ENCODE data around the gene GABRB1. TPM values are rescaled to one million over a fixed set of nuclear protein-coding genes. Genes with fewer than 3 reads are reported as not detected.

Gene GABRB1
- polyA plus RNA-seq, 3 donors, result not detected

- H3K36me3 Mint-ChIP-seq, result no peaks in the 10 kb centered on the region
- H3K4me3 Mint-ChIP-seq, result no peak overlapping the region
- DNase-seq, result no peak
- H3K9me3 Mint-ChIP-seq, result peaks cover 0 to 2% (median 0%) of the 10 kb centered on the region in 7 donors
- no peaks in the 10 kb centered on the region for H3K79me2 ChIP-seq (ENCODE audit: insufficient read depth, low read length)
- no peak overlapping the region for H3K4me2 ChIP-seq (replicated peaks; ENCODE audit: extremely low read depth, low read length, poor library complexity, severe bottlenecking)
- H3K27me3 ChIP-seq (ENCODE audit: control insufficient read depth in 2 of 2, insufficient read depth in 2 of 2, low read length in 2 of 2), result no peaks in the 10 kb centered on the region
- H2AFZ ChIP-seq (ENCODE audit: insufficient read depth, low read depth, low read length, poor library complexity, severe bottlenecking), result no peak overlapping the region
- intact Hi-C loops (cut with micrococcal nuclease), result no loop called here
- no peaks in the 10 kb centered on the region for H3K36me3 ChIP-seq (replicated peaks in 1 of 2; ENCODE audit: control insufficient read depth in 1 of 2, insufficient read depth in 2 of 2, low read length in 2 of 2)
- no peak overlapping the region for H3K27ac Mint-ChIP-seq
- H4K20me1 ChIP-seq (ENCODE audit: insufficient read depth, low read length), result no peaks in the 10 kb centered on the region
- TF ChIP-seq, protein P1, sequence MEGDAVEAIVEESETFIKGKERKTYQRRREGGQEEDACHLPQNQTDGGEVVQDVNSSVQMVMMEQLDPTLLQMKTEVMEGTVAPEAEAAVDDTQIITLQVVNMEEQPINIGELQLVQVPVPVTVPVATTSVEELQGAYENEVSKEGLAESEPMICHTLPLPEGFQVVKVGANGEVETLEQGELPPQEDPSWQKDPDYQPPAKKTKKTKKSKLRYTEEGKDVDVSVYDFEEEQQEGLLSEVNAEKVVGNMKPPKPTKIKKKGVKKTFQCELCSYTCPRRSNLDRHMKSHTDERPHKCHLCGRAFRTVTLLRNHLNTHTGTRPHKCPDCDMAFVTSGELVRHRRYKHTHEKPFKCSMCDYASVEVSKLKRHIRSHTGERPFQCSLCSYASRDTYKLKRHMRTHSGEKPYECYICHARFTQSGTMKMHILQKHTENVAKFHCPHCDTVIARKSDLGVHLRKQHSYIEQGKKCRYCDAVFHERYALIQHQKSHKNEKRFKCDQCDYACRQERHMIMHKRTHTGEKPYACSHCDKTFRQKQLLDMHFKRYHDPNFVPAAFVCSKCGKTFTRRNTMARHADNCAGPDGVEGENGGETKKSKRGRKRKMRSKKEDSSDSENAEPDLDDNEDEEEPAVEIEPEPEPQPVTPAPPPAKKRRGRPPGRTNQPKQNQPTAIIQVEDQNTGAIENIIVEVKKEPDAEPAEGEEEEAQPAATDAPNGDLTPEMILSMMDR (IDR thresholded peaks at IDR 0.05), result no peak
- no peak overlapping the region for H3K9ac ChIP-seq (ENCODE audit: insufficient read depth, low read length, poor library complexity, severe bottlenecking)
- H3K4me1 Mint-ChIP-seq, result no peaks in the 10 kb centered on the region
- H3K27ac ChIP-seq (ENCODE audit: low read depth in 1 of 2, low read length in 2 of 2), result no peak overlapping the region
- H3K4me3 ChIP-seq (replicated peaks in 1 of 3; ENCODE audit: low read depth in 2 of 3, low read length in 3 of 3), result no peak overlapping the region
- H3K4me1 ChIP-seq (ENCODE audit: control insufficient read depth in 1 of 2, insufficient read depth in 2 of 2, low read length in 2 of 2), result no peaks in the 10 kb centered on the region
- no peaks in the 10 kb centered on the region for H3K9me3 ChIP-seq (replicated peaks in 1 of 2; ENCODE audit: control insufficient read depth in 1 of 2, insufficient read depth in 1 of 2, low read length in 2 of 2)
- peaks cover 0 to 2% (median 1%) of the 10 kb centered on the region in 3 donors for H3K27me3 Mint-ChIP-seq (ENCODE audit: low read depth in 3 of 3)
Observed at GRCh38 chr4:47074816-47075215, 43.4 kb downstream of the GABRB1 start.

DNA sequence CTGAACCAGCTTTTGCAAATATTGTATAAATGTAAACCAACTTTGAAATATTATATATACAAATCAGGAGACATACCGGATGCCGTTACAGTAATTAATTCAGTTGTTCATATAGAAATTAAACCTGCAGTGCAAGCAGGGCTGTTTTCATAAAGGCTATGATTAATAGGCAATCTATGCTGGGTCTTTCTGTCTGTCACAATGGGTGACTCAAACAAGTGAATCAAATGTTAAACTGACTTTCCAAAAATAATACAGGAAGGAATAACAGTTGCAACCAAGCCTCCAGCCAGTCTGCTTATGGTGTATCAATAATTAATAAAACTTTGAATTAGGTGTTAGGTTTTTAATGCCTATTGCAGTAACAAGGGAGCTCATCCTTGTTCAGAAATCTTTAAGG lies 43.9 kb downstream of the GABRB1 start:
- no peaks in the 10 kb centered on the region for H3K36me3 ChIP-seq (replicated peaks in 1 of 2; ENCODE audit: control insufficient read depth in 1 of 2, insufficient read depth in 2 of 2, low read length in 2 of 2)
- no peaks in the 10 kb centered on the region for H3K4me1 ChIP-seq (ENCODE audit: control insufficient read depth in 1 of 2, insufficient read depth in 2 of 2, low read length in 2 of 2)
- WGBS (ENCODE audit: insufficient coverage), result no CpG with 5 or more reads among the region's 2 CpGs
- H3K9ac ChIP-seq (ENCODE audit: insufficient read depth, low read length, poor library complexity, severe bottlenecking), result no peak overlapping the region
- TF ChIP-seq, protein P1 (IDR thresholded peaks at IDR 0.05), result no peak
- no peaks in the 10 kb centered on the region for H3K79me2 ChIP-seq (ENCODE audit: insufficient read depth, low read length)
- Mint-ChIP-seq H3K36me3 (no peaks in the 10 kb centered on the region), H3K4me1 (no peaks in the 10 kb centered on the region), H3K9me3 (peaks cover 0 to 2% (median 0%) of the 10 kb centered on the region in 7 donors), H3K27ac (no peak overlapping the region), H3K4me3 (no peak overlapping the region), H3K27me3 (ENCODE audit: low read depth in 3 of 3) (peaks cover 0 to 2% (median under 1%) of the 10 kb centered on the region in 3 donors)
- H3K9me3 ChIP-seq (replicated peaks in 1 of 2; ENCODE audit: control insufficient read depth in 1 of 2, insufficient read depth in 1 of 2, low read length in 2 of 2), result no peaks in the 10 kb centered on the region
- H4K20me1 ChIP-seq (ENCODE audit: insufficient read depth, low read length), result no peaks in the 10 kb centered on the region
- H3K4me2 ChIP-seq (replicated peaks; ENCODE audit: extremely low read depth, low read length, poor library complexity, severe bottlenecking), result no peak overlapping the region
- no peak for DNase-seq
- H3K27ac ChIP-seq (ENCODE audit: low read depth in 1 of 2, low read length in 2 of 2), result no peak overlapping the region
- no peaks in the 10 kb centered on the region for H3K27me3 ChIP-seq (ENCODE audit: control insufficient read depth in 2 of 2, insufficient read depth in 2 of 2, low read length in 2 of 2)
- no peak overlapping the region for H3K4me3 ChIP-seq (replicated peaks in 1 of 3; ENCODE audit: low read depth in 2 of 3, low read length in 3 of 3)
- H2AFZ ChIP-seq (ENCODE audit: insufficient read depth, low read depth, low read length, poor library complexity, severe bottlenecking), result no peak overlapping the region
- intact Hi-C loops (cut with micrococcal nuclease), result no loop called here
